Activated T-cell treated with anti-CD3 and anti-CD28 coated beads, Interleukin-2, amount 50 U/mL, for 1 hour (primary cell): ENCODE results near the gene CTRL.

Source experiments
- DNase-seq: peaks from one replicate; pipeline ENCODE4 v3.0.0-alpha.2; 2020

Gene CTRL

GRCh38 chr16:67962135-67962534 is 30.5 kb upstream of the CTRL start:
- no peak for DNase-seq

GRCh38 chr16:67961551-67961957 is 29.9 kb upstream of the CTRL start:
- no peak for DNase-seq

GRCh38 chr16:67959536-67960329 is 28.1 kb upstream of the CTRL start:
- no peak for DNase-seq

GRCh38 chr16:67957622-67958021 is 26.0 kb upstream of the CTRL start:
- DNase-seq: no peak

GRCh38 chr16:67954421-67955196 is 22.9 kb upstream of the CTRL start:
- DNase-seq: no peak

DNA sequence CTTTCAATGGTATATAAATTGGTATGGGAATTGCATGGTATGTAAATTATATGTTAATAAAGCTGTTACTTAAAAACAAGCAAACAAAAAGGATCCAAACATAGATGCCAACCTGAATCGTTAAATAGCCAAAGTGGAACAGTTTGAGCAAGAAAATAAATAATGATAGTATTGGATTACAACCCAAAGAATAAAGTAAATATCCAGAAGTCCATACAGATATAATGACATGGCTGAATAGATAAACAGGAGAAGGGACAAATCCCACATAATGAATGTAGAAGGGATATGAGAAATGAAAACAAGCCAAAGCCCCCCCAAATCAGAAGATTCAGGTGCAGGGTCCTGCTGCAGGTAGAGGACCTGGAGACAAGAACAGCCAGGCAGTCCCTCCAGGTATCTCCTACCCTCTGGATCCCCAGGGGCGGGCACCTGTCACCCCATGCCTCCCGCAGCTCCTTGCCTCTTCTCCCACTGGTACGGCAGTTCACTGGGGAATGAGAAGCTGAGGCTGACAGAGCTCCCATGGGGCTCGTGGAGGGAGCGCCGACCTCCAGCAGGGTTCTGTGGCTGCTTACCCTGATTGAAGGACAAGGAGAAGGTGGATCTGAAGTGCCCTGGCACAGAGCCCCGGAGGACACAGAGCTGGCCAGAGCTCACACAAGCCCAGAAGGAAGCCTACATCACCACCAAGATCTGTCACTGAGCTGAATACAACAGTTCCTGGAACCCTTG is 22.1 kb upstream of the CTRL start:
- DNase-seq: no peak

- no peak for DNase-seq
These were observed 19.8 kb upstream of the CTRL start for GRCh38 chr16:67951485-67951884.

GRCh38 chr16:67950335-67950843 is 18.7 kb upstream of the CTRL start:
- DNase-seq: no peak

- DNase-seq: no peak
These were observed 18.0 kb upstream of the CTRL start for GRCh38 chr16:67949645-67950044.

- no peak for DNase-seq
These were observed 16.4 kb upstream of the CTRL start for GRCh38 chr16:67948015-67948414.

- no peak for DNase-seq
These were observed 15.4 kb upstream of the CTRL start for GRCh38 chr16:67946966-67947558.

- no peak for DNase-seq
These were observed 14.5 kb upstream of the CTRL start for GRCh38 chr16:67946128-67946569.

GRCh38 chr16:67945392-67945933 is 13.8 kb upstream of the CTRL start:
- no peak for DNase-seq

DNA sequence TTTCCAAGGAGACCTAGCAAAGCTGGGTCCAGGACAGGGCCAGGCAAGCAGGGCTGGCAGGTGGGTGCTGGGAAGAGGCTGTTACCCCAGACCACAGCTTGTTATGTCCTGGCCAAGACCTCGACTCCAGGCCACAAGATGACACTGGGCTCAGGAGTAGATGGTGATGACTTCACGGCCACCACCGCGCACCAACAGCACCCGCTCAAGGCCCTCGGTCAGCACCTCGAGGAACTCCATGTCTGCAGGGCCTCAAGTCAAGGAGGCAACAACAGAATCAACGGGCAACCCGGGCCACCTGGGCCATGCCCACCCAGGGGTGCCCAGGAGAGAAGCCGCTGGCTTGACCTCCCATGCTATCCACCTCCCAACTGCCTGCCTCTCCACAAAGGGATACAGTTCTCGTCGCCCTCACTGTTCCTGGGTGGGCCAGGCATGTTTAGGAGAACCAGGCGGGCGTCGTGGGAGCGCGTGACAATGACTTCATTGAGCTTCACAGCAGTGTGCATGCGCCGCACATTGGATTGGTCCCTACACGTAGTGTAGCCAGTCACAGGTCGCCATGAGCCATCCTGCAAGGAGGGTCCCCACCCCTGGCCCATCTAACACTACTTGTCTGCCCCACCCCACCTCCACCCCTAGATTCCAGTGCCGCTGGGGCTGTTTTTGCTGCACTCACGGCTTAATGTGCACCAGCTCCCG is 13.2 kb upstream of the CTRL start:
- no peak for DNase-seq

GRCh38 chr16:67943619-67944504 is 12.2 kb upstream of the CTRL start, which contains the start of gene LCAT:
Gene LCAT (minus strand): TSS chr16:67944120. CDS start chr16:67944101, 19 bp downstream.
- DNase-seq: no peak

- no peak for DNase-seq
These were observed 11.6 kb upstream of the CTRL start for GRCh38 chr16:67943256-67943618.

DNA sequence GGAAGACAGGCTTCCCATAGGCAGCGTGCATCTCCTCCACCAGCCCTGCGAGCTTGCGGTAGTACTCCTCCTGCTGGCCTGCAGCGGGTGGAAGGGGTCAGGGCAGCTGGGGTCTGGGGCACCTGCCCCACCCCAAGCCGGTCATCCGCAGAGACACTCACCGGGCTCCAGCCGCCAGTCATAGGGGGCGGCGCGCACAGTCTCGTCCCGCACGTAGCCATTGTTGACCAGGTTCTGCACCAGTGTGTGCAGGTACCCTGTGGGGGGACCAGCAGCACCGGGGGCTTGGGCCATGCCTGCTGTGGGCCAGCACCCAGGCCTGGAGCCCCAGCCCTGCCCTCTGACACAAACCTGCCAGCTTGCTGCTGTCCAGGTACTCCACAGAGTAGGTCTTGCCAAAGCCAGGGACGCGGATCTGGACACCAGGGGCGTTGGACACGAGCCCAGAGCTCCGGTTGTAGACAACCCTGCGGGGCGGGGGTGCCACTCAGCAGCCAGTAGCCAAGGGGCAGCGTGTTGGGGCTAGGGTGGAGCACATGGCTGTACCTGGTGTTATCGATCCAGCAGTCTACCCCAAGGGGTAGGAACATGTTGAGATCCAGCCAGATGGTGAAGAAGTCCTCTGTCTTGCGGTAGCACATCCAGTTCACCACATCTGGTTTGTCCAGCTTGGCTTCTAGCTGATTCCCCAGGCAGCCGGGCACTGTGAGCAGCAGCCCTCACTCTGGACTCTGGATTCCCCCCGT is 11.0 kb upstream of the CTRL start:
- DNase-seq: no peak

- DNase-seq: peak; percentile 43
These were observed 10.5 kb upstream of the CTRL start for GRCh38 chr16:67942200-67942509.

- DNase-seq: no peak
These were observed 10.0 kb upstream of the CTRL start for GRCh38 chr16:67941469-67942199.
